ENCODE results near the gene DGKZ. TPM values are rescaled to one million over a fixed set of nuclear protein-coding genes. Genes with fewer than 3 reads are reported as not detected.

The DGKZ gene
- total RNA-seq, 1 donor from 2014 or later = 50.6 TPM

GRCh38 chr11:46321757-46322156 lies 25.5 kb upstream of the DGKZ start:
- no peak for DNase-seq (ENCODE audit: low spot score in 2 of 2, unreplicated experiment in 2 of 2)
- H3K27ac Mint-ChIP-seq = no peak overlapping the region
- H3K9me3 Mint-ChIP-seq = no peaks in the 10 kb centered on the region
- H3K4me3 Mint-ChIP-seq = no peak overlapping the region
- TF ChIP-seq CTCF (IDR thresholded peaks at IDR 0.05; ENCODE audit: unreplicated experiment) = no peak
- no peaks in the 10 kb centered on the region for H3K4me1 Mint-ChIP-seq
- H3K36me3 Mint-ChIP-seq = peaks cover 6% of the 10 kb centered on the region
- H3K27me3 Mint-ChIP-seq (ENCODE audit: low read depth) = peaks cover 8% of the 10 kb centered on the region

GRCh38 chr11:46322759-46323158 lies 24.5 kb upstream of the DGKZ start:
- Mint-ChIP-seq H3K4me1 (no peaks in the 10 kb centered on the region), H3K27ac (no peak overlapping the region), H3K4me3 (no peak overlapping the region), H3K9me3 (no peaks in the 10 kb centered on the region), H3K36me3 (peaks cover 6% of the 10 kb centered on the region), H3K27me3 (ENCODE audit: low read depth) (peaks cover 13% of the 10 kb centered on the region)
- TF ChIP-seq CTCF (IDR thresholded peaks at IDR 0.05; ENCODE audit: unreplicated experiment) = no peak
- DNase-seq (ENCODE audit: low spot score in 2 of 2, unreplicated experiment in 2 of 2) = no peak

GRCh38 chr11:46326813-46327416 lies 20.3 kb upstream of the DGKZ start:
- Mint-ChIP-seq H3K9me3 (no peaks in the 10 kb centered on the region), H3K4me3 (no peak overlapping the region), H3K27ac (no peak overlapping the region), H3K27me3 (ENCODE audit: low read depth) (peaks cover 43% of the 10 kb centered on the region), H3K36me3 (peaks cover 4% of the 10 kb centered on the region), H3K4me1 (peaks cover 19% of the 10 kb centered on the region)
- no peak for DNase-seq (ENCODE audit: low spot score in 2 of 2, unreplicated experiment in 2 of 2)
- no peak for TF ChIP-seq CTCF (IDR thresholded peaks at IDR 0.05; ENCODE audit: unreplicated experiment)

GRCh38 chr11:46327829-46328228 lies 19.4 kb upstream of the DGKZ start:
- no peak for DNase-seq (ENCODE audit: low spot score in 2 of 2, unreplicated experiment in 2 of 2)
- Mint-ChIP-seq H3K4me3 (no peak overlapping the region), H3K27ac (no peak overlapping the region), H3K27me3 (ENCODE audit: low read depth) (peaks cover 50% of the 10 kb centered on the region), H3K36me3 (no peaks in the 10 kb centered on the region), H3K9me3 (no peaks in the 10 kb centered on the region), H3K4me1 (peaks cover 20% of the 10 kb centered on the region)
- no peak for TF ChIP-seq CTCF (IDR thresholded peaks at IDR 0.05; ENCODE audit: unreplicated experiment)

- Mint-ChIP-seq H3K36me3 (no peaks in the 10 kb centered on the region), H3K9me3 (no peaks in the 10 kb centered on the region), H3K4me3 (peak overlapping the region; percentile 28), H3K27me3 (ENCODE audit: low read depth) (peaks cover 69% of the 10 kb centered on the region), H3K27ac (no peak overlapping the region), H3K4me1 (peaks cover 21% of the 10 kb centered on the region)
- DNase-seq (ENCODE audit: low spot score in 2 of 2, unreplicated experiment in 2 of 2) = no peak
- no peak for TF ChIP-seq CTCF (IDR thresholded peaks at IDR 0.05; ENCODE audit: unreplicated experiment)
These were observed 17.1 kb upstream of the DGKZ start for GRCh38 chr11:46330154-46330553.
